ENCODE results near the gene CCDC142. TPM values are rescaled to one million over a fixed set of nuclear protein-coding genes. Genes with fewer than 3 reads are reported as not detected.

CCDC142 gene
- total and polyA plus RNA-seq, 9 of the 15 experiments (the other 6 are each of a cell fraction or from before 2014, with no cell fraction given) = 0.55 to 11.7 (median 7.2) TPM

DNA sequence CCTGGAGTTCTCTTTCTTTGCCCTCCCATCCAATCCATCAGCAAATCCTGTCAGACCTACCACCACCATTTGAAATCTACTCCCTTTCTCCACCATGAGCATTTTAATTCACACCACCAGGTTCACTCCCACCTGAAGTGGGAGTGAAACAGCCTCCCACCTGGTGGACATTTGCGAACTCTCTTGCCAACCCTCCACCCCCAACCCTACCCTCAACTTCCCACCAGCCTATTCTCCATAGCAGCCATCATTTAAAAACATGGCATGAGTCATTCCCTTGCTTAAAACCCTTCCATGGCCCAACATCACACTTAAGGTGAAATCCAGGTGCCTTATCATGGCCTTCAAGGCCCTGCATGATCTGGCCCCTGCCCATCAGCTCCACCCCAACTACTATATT, 44.5 kb downstream of the CCDC142 start:
- intact Hi-C loops (cut with micrococcal nuclease) = no loop called here
- ChIA-PET CTCF (ENCODE audit: low intra/inter-chr PET ratio) (no interaction called here), POLR2A (interaction anchor here (0.8 to 1.2 kb wide), 2 partner anchors 15 to 17 kb away, joined by 3 to 4 read pairs; partner anchors contain the start of gene INO80B)
- Histone ChIP-seq H3K9ac (ENCODE audit: insufficient read depth in 1 of 2, low read depth in 2 of 2, low read length in 2 of 2) (no peak overlapping the region), H3K27me3 (ENCODE audit: control insufficient read depth in 2 of 2, insufficient read depth in 2 of 2, low read length in 2 of 2) (no peaks in the 10 kb centered on the region), H4K20me1 (replicated peaks; ENCODE audit: control insufficient read depth, insufficient read depth, low read length) (no peaks in the 10 kb centered on the region), H3K9me1 (ENCODE audit: control insufficient read depth, insufficient read depth, low read length) (no peaks in the 10 kb centered on the region), H3K4me2 (ENCODE audit: insufficient read depth, low read length) (no peak overlapping the region), H3K27ac (ENCODE audit: extremely low read depth, low read depth, low read length) (no peak overlapping the region), H3K4me3 (no peak overlapping the region), H3K9me3 (replicated peaks; ENCODE audit: control insufficient read depth, insufficient read depth, low read depth, low read length) (no peaks in the 10 kb centered on the region), H2AFZ (ENCODE audit: low read depth, low read length) (no peak overlapping the region), H3K36me3 (ENCODE audit: control insufficient read depth, insufficient read depth, low read length) (no peaks in the 10 kb centered on the region), H3K79me2 (ENCODE audit: control insufficient read depth, insufficient read depth, low read length) (no peaks in the 10 kb centered on the region), H3K4me1 (replicated peaks in 1 of 2; ENCODE audit: control insufficient read depth in 2 of 2, insufficient read depth in 2 of 2, low read length in 2 of 2) (peaks cover 16 to 40% of the 10 kb centered on the region in 2 experiments; a peak in 4 of 5 replicates)
- DNase-seq (ENCODE audit: extremely low read depth in 1 of 4, low spot score in 3 of 4) (no peak), ATAC-seq (no peak), FAIRE-seq (peak; percentile 37)
- TF ChIP-seq, protein P1, sequence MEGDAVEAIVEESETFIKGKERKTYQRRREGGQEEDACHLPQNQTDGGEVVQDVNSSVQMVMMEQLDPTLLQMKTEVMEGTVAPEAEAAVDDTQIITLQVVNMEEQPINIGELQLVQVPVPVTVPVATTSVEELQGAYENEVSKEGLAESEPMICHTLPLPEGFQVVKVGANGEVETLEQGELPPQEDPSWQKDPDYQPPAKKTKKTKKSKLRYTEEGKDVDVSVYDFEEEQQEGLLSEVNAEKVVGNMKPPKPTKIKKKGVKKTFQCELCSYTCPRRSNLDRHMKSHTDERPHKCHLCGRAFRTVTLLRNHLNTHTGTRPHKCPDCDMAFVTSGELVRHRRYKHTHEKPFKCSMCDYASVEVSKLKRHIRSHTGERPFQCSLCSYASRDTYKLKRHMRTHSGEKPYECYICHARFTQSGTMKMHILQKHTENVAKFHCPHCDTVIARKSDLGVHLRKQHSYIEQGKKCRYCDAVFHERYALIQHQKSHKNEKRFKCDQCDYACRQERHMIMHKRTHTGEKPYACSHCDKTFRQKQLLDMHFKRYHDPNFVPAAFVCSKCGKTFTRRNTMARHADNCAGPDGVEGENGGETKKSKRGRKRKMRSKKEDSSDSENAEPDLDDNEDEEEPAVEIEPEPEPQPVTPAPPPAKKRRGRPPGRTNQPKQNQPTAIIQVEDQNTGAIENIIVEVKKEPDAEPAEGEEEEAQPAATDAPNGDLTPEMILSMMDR (IDR thresholded peaks at IDR 0.05 in 2 of 3, conservative IDR thresholded peaks at IDR 0.05 in 1 of 3; ENCODE audit: insufficient read depth in 2 of 3, low read depth in 1 of 3, low read length in 3 of 3) = 0 out of 6 replicates have a peak, but pooled peaks of 1 of the 3 experiments have one; percentile 2
- TF ChIP-seq TAF1 (IDR thresholded peaks at IDR 0.05; ENCODE audit: control insufficient read depth, extremely low read depth, insufficient read depth, low read length, severe bottlenecking) = no peak
- BruUV-seq (replicated peaks) = no TSS peak
- in situ Hi-C loops (cut with MboI) = no loop called here
- 67% methylated on average over 1 of the region's 1 CpG for WGBS (ENCODE audit: insufficient coverage, low coverage, missing lambda C conversion rate)

Data from K562 (cell line).